Activated T-cell treated with anti-CD3 and anti-CD28 coated beads, Interleukin-2, amount 50 U/mL, for 1 hour (primary cell): ENCODE measurements around the gene TSPAN9.

Experiments used
- DNase-seq: peaks from one replicate; pipeline ENCODE4 v3.0.0-alpha.2; 2020

TSPAN9 gene

DNA sequence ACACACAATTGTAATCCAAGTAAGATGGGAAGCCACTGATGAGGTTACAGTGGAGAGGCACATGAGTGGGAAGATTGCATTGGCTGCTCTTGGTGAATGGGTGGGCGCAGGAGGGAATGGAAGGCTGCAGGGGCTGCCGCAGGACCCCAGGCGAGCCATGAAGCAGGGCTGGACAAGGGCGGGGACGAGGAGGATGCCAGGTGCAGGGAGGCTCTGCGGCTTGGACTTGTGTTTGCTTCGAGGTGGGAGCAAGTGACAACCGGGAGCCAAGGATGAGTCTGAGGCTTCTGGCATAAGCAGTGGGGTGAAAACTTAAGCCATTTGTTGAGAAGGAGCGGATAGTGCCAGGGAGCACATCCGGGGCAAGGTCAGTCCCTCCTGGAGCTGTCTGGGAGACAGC is 115.0 kb downstream of the TSPAN9 start:
- DNase-seq = no peak

- no peak for DNase-seq
Observed at GRCh38 chr12:3193131-3193530, 116.0 kb downstream of the TSPAN9 start.

- DNase-seq = no peak
Observed at GRCh38 chr12:3193755-3194154, 116.6 kb downstream of the TSPAN9 start.

DNA sequence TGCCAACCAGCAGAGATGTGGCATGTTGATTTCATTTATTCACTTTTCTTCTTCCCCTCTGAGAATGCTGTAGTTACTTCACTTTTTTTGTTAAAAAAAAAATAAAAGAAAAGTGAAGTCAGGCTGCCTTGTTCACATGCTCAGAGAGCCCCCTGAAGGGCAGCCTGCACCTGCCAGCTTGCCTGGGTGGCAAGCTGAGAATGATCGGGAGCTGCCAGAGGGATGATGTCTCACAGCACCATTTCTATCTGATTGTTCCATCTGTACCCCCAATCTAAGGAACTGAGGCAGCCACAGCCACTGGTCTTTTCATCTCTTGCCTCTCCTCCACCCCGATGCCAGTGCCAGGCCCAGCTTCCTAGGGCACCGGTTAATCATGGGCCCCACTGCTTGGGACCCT is 118.2 kb downstream of the TSPAN9 start:
- DNase-seq = no peak

GRCh38 chr12:3195859-3196483 is 118.8 kb downstream of the TSPAN9 start:
- DNase-seq = no peak

DNA sequence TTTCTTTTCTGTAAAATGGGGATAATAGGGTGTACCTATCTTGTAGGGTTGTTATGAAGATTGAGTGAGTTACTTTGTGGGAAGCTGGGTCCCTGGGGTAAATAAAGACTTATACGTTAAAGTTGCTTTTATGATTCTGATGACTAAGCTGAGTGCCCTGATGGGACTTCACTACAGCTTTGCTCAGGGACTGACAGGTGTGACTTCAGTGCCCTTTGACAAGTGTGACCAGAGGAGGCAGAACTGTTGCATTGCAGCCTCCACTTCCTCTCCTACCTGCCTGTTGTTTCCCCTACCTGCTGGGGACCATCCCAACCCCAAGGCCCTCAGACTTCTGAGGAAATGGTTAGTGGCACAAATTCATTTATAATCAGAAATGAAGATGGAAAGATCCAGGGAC is 119.3 kb downstream of the TSPAN9 start:
- DNase-seq = no peak

DNA sequence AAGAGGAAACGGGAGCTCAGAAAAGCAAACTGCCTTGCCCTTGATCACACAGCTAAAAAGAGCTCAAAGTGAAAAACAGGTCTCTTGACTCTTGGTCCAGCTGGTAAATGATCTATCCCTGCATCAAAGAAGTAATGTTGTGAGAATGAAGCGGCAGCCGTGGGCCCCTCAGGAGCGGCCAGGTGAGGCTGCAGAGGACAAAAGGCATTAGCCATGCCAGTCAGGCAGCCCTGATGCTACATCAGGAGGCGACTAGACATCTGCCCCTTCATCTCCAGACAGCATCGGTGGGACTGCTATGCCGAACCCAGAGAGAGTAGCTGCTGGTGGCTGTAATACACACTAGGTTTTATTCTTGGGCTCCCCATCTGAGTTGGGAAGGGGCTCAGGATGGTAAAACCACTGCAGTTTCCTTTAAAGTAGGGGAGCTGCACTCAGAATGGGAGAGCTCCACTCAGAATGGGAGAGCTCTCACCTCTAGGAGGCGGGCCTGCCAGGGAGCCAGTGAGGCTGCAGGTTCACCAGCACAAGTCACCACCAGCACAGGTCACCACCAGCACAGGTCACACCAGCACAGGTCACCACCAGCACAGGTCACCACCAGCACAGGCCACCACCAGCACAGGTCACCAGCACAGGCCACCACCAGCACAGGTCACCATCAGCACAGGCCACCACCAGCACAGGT is 120.1 kb downstream of the TSPAN9 start:
- no peak for DNase-seq

- DNase-seq = no peak
Observed at GRCh38 chr12:3199551-3200031, 122.4 kb downstream of the TSPAN9 start.

DNA sequence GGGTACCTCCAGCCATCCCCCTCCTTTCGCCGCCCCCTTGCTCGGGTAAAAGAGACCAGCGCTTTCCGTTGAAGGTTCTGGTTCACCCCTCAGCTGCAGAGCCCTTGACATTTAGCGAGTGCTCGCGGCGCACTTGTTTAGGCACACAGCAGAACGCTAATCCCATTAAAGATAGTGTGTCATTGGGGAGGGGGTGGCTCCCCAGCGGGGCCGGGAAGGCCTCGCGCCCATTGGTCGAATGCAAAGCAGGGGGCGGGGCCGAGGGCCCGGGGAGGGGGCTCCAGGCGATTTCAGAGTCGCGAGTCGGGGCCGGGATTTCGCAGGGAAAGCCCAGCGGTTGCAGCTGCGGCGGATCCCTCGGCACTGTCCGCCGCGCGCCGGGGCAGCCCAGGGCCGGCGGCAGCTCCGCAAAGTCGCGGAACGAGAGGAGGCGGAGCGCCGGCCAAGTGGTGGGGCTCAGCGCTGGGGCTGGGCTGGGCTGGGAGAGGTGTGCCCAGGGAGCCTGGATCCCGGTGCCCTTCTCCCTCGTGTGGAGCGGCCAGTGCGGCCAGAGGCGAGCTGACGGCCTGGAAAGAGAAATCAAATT is 122.9 kb downstream of the TSPAN9 start:
- no peak for DNase-seq

- DNase-seq = no peak
Observed at GRCh38 chr12:3200814-3201233, 123.6 kb downstream of the TSPAN9 start.

GRCh38 chr12:3201339-3202051 is 124.3 kb downstream of the TSPAN9 start:
- DNase-seq = no peak

DNA sequence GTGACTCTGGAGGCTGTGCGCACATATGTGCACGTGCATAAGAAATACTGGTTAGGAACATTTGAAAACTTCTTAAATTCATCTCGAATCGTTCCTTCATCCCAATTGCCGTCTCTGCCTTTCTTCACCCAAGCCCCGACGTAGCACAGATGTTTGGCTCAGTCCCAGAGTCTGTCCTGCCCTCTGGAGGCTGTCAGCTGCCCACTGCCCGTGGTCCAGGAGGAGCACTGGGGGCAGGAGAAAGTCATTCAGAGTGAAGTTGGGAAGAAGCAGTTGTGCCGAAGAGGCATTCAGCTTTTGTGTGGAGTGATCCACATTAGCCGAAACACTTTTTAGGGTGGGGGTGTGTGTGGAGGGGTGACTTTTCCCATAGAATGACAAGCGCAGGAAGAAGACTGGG is 124.9 kb downstream of the TSPAN9 start:
- no peak for DNase-seq

DNA sequence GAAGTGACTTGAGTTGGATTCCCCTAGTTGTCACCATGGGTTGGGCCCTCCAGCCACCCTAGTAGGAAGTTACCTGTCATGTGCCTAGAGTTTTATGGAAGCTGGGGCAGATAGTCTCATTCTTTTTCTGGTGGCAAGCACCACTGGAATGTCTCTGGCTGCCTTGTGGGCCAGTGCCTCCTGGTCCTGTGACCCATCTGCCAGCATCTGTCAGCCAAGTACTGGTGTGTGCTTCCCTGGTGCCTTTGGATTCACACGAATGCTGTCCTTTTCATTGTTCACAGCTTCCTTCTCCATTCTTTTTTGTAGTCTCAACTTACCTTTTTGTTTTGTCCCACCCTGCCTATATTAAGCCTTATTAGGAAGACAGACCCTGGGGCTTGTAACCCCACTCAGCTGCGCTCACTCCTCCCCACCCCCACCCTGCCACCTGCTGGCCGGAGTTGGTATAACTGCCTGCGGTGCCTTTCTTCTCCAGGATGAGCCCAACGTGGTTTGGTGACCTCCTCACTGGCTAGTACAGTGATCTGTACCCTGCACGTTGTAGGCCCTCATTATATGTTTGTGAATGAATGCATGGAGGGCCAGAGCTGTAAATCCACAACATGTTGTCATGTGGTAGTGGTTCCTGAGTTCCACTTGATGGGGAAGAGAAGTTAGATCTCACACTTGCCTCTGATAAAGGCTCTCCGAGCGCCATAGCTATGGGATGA is 125.7 kb downstream of the TSPAN9 start:
- DNase-seq = peak; percentile 64

- DNase-seq = no peak
Observed at GRCh38 chr12:3203713-3204112, 126.5 kb downstream of the TSPAN9 start.

DNA sequence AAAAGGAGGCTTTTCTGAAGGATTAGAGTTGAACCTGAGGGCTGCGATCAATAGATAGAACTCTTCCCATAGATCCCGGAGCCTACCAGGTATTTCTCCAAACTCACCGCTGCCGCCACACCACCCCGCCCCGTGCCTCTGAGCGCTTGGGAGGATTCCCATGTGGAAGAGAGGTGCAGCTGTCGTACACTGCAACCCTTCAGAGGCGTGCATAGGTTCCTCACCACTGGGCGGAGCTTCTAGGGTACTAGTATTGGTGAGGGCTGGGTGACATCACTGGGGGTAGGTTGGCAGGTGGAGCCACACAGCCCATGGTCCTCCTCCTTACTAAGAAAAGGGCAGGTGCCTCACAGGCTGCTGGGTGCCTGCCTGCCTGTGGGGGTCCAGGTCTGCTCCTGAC is 127.0 kb downstream of the TSPAN9 start:
- DNase-seq = no peak

DNA sequence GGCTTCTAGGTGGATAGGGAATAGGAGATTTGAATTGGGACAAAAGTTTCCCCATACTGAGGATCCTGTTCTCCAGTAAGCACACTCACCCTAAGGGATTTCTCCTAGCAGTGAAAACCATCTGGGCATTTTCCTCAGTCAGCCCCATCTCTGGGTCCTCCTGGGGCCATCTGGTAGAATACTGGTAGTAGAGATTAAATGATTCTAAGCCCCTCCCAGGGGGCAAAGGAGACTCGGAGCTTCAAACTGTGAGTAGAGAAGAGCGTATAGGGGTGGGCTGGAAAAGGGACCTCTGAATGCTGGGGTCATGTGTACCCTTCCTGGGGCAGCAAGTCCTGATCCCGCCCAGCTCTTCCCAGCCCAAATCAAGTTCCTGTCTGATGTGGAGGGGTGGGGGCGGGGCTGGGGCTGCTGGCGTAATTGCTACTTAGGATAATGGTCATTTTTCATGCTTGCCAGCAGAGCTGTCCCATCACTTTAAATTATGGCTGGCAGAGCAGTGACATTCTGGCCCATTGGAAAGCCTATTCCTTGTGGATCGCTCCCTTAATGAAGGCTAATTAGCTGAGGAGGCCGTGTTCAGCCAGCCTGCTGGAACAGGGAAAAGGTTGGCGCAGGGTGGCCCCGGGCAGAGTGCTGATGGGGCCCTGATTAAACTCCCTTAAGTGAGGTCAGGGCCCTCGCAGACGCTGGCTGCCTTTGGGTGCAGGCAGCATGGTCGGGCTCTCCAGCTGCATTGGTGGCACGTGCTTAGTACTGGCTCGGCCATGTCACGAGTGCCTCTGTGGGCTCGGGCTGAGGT is 127.8 kb downstream of the TSPAN9 start:
- DNase-seq = no peak

DNA sequence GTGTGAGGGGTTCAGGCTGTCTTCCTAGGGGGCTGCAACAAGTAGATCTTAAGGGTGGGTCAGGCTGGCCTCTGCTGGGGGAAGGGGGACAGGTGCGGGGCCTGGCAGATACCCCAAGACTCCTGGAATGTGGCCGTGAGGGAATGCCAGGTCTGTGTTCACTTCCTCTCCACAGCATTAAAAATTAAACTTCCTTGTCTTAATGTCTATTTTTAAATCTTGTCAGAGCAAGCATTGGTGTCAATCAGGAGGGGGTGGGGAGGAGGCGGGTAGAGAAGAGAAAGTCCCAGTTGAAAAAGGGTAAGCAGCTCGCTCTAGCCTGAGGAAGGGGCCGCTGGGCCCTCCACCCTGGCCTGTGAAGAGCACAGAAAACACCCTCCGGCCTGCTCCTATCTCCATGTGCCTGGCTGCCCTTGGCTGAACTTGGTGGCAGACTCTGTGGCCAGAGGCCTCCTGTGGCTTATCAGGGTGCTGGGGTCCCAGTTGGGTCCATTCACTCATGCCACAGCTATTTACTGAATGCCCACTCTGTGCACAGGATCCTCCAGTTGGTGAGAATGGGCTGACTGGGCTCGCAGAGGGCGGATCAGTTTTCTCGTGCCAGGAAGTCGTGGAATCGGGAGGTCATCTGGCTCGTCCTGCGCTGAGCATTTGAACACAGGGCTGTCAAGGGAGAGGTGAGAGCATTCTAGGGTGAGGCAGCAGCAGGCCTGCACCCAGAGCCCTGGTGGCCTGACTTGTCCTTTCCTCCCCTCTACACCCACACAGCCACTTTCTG is 128.8 kb downstream of the TSPAN9 start:
- DNase-seq = no peak

DNA sequence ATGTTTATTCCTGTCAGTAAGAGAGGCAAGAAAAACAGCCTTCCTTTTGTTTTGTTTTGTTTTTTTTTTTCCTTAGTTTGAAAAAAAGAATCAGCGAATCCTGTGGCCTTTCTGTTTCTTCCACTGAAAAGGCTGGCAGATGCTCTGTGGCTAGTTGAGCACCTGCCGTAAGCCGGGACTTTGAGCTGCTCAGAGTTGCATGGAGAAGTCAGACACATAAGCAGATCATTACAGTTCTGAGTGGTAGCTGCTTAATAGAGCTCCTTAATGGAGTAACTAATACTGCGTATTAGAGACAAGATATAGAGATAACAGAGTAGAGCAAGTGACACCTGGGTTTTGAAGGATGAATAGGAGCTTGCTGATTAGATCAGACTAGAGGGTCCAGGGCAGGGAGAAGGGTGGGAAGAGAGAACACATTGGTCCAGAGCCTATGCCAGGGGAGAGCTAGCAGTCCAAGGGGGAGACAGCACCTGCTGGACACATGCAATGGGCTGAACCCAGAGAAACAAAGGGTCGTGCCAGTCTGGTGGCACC is 129.4 kb downstream of the TSPAN9 start:
- no peak for DNase-seq

DNA sequence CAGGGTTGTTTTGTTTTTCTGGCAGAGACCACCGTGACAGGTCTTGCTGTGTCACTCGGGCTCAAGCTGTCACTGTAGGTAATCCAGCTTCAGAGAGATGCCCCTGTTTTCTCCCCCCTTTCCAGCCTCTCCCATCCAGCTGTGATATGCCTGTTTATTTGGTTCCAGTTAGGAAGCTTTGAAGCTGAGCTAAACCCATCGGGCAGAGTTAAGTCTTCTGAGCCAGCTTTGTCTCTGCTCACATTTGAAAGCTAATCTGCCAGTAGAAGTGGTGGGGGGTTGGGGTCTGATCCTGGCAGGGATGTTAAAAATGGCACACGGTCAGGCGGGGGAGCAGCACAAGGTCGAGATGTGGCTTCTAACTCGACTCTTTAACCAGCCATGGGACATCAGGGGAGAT is 130.0 kb downstream of the TSPAN9 start:
- DNase-seq = no peak

GRCh38 chr12:3207858-3208257 is 130.7 kb downstream of the TSPAN9 start:
- no peak for DNase-seq

- DNase-seq = no peak
Observed at GRCh38 chr12:3213188-3213587, 136.0 kb downstream of the TSPAN9 start.
